NCI-H2227 (cell line): ENCODE data around the gene MACROD2.
"Not testable (repeated sequence)": the region's sequence is repeated elsewhere in the genome, so short reads cannot be mapped to it uniquely, and the experiment has no call there.

ENCODE experiments used
- DNase-seq: peaks from one replicate; lab custom pipeline; 2025; ENCODE audit not compliant: unreplicated experiment; lab: John Stamatoyannopoulos, UW

MACROD2 gene

DNA sequence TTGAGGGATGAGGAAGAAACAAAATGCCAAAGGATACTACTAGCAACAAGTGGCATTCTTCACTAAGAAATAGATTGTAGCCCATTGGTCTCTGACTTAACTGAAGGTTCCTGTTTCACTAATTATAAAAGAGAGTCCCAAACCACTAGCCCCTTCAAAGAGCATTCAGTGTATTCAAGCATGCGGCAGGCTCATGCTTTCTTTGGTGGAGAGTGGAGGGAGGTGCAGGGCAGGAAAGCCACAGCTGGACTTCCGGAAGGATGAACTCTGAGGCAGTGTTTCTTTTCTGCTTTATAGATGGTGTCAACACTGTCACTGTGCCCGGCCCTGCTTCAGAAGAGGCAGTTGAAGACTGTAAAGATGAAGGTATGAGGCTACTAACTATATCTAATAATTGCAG lies 1941.9 kb downstream of the MACROD2 start:
- no peak for DNase-seq

GRCh38 chr20:15938847-15939246 lies 1943.5 kb downstream of the MACROD2 start:
- no peak for DNase-seq

- no peak for DNase-seq
Measured at GRCh38 chr20:15940127-15940526, 1944.8 kb downstream of the MACROD2 start.

GRCh38 chr20:15942130-15942529 lies 1946.8 kb downstream of the MACROD2 start:
- DNase-seq = no peak

DNA sequence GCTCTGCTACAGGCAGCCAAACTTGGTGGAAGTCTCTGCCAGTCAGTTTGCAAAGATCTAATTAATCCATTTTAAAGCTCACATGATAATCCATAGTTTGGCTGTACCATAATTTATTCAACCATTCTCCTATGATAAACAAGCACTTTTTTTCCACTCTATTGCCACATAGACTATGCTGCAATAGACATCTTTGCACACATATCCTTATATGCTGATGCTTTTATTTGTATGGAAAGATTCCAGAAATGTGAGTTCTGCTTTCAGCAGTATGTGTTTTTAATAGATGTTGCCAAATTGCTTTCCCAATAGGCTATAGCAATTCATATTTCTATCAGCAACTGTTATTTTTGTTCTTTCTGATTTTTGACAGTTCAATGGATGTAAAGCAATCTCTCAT lies 1950.0 kb downstream of the MACROD2 start:
- no peak for DNase-seq

GRCh38 chr20:15949391-15949790 lies 1954.1 kb downstream of the MACROD2 start:
- DNase-seq = no peak

DNA sequence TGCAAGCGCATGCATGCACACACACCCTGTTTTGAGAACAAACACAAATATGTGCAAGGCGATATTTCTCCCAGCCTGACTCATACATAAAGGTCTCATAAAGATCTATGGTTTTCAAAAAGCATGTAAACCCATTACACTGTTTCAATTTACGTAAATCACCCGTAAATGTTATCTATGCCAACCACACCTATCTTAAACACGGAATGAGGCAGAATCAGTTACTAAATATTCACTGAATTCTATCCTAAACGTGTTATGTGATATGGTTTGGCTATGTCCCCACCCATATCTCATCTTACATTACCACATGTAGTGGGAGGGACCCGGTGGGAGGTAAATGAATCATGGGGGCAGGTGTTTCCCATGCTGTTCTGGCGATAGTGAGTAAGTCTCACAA lies 1956.3 kb downstream of the MACROD2 start:
- DNase-seq = no peak

DNA sequence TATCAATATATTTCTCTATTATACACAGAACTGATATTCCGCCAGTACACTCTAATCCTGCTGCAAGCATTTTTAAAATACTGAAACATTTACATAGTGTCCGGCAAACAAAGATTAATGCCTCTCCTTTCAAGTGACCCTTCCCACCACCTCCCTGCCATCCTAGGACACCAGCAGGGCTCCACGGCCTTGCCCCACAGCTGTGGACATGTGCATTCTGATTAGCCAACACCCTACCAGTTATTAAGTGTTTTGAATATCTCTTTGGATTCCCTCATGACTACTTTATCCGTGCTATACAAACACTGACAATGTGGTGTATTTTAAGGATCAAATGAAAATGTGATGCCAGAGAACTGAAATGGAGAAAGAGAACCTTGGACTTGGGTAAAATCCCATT lies 1962.8 kb downstream of the MACROD2 start:
- no peak for DNase-seq

GRCh38 chr20:15965165-15965564 lies 1969.8 kb downstream of the MACROD2 start:
- no peak for DNase-seq

GRCh38 chr20:15967334-15967733 lies 1972.0 kb downstream of the MACROD2 start:
- DNase-seq = no peak

GRCh38 chr20:15976047-15976736 lies 1980.9 kb downstream of the MACROD2 start:
- DNase-seq = no peak

- no peak for DNase-seq
Measured at GRCh38 chr20:15977026-15977425, 1981.7 kb downstream of the MACROD2 start.

- no peak for DNase-seq
Measured at GRCh38 chr20:15977758-15978157, 1982.4 kb downstream of the MACROD2 start.

DNA sequence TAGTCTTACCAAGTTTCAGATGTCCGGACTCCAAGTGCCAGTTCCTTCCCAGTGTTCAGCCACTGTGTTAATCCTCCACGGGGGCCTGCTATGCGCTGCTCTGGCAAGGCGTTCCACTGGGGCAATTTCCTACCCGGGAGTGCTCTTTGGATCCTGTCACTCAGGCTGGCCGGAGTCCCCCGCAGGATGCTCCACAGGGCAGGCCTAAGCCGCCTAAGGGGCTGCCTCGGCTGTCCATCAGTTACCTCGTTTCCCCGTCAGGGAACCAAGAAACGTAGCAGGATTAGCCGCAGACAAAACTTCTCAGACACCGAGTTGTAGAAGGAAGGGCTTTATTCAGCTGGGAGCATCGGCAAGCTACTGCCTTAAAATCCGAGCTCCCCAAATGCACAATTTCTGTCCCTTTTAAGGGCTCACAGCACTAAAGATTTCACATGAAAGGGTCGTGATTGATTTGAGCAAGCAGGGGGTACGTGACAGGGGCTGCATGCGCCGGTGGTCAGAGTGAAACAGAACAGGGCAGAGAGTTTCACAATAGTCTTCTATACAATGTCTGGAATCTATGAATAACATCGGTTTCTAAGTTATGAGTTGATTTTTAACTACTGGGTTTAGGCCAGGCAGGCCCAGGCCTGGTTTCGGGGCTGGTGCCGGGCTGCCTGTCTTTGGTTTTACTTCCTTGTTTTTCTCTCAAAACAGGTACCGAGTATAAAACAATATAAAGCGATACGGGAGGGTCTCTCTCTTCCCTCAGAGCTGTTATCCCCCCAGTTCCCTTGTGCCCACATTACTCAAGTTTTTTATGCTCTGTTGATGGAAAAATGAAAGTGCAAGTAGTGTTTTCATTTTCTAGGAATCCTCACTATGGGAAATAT lies 1990.4 kb downstream of the MACROD2 start:
- DNase-seq = not testable (repeated sequence)

GRCh38 chr20:15986690-15987089 lies 1991.4 kb downstream of the MACROD2 start:
- DNase-seq = no peak

- DNase-seq = no peak
Measured at GRCh38 chr20:15991279-15991678, 1996.0 kb downstream of the MACROD2 start.

GRCh38 chr20:15992564-15992963 lies 1997.2 kb downstream of the MACROD2 start:
- DNase-seq = no peak

DNA sequence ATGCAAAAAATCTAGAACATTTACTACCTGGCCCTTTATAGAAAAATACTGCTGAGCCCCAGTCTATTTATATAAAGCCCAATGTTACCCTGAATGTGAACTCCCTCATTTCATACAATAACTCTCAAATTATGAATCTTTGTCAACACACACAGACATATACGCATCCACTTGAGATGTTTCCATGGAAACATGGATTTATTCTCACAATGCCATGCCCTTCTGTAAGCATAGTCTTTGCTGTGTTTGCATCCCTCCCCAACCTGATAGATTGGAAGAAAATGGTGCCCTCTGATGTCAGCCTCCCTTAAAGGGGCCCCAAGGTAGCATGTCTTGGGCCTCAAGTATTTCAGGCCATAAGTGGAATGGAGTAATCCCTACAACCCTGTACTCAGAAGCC lies 2004.8 kb downstream of the MACROD2 start:
- no peak for DNase-seq

- DNase-seq = no peak
Measured at GRCh38 chr20:16001286-16001685, 2006.0 kb downstream of the MACROD2 start.

DNA sequence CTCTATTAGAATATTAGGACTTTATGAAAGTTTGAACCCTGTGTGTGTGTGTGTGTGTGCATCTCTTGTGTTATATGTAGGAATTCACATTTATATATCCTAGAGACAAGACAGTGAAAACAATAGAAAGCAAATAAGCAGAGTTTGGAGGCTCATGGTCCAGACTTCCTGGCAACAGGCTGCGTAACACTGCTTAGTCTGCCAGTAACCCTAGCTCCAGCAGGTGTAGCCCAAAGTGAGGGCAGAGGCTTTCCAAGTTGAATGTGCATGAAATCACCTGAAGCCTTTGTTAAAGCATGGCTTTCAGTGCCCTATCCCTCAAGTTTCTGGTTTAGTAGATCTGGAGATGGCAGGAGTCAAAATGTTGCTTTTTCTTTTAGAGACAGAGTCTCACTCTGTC lies 2008.0 kb downstream of the MACROD2 start:
- DNase-seq = no peak

DNA sequence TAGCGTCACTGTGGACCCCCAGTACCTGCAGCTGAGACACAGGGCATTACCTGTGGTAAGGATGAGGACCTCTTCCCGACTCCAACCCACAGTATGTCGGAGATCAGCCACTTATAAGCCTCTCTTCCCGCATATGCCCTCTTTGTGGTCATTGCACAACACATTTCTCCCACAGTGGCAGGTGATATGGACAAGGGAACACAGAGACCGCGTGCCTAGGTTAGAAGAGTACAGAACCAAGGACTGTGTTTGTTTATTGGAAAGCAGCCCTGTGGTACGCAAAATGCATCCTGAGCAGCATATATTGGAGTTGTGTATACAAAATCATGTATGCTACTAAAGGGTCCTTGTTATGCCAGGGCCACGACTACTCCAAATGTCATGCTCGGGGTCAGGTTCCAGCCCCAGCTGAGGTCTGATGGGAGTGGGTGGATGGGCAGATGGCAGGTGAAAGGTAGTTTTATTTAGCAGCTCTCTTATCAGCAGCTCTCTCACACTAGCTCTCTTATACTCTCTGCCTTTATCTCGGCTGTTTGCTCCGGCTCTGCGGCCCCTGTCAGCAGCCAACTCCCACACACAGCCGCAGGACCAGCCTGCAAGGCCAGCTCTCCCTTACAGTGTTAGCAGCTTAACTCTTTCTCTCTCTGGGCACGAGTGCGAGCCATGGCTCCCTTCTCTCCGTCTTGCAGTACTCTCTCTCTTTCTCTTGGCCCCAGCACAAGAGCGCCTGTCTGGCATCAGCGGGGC lies 2009.0 kb downstream of the MACROD2 start:
- no peak for DNase-seq
